ENCODE results near the gene PDZD2.

GRCh38 chr5:31916327-31916726, 277.4 kb downstream of the PDZD2 start:
- no peak for TF ChIP-seq CTCF (IDR thresholded peaks at IDR 0.05; ENCODE audit: insufficient read depth, low read length)
- TF ChIP-seq POLR2AphosphoS5 (IDR thresholded peaks at IDR 0.05; ENCODE audit: low read depth) = no peak
- TF ChIP-seq, protein P1, sequence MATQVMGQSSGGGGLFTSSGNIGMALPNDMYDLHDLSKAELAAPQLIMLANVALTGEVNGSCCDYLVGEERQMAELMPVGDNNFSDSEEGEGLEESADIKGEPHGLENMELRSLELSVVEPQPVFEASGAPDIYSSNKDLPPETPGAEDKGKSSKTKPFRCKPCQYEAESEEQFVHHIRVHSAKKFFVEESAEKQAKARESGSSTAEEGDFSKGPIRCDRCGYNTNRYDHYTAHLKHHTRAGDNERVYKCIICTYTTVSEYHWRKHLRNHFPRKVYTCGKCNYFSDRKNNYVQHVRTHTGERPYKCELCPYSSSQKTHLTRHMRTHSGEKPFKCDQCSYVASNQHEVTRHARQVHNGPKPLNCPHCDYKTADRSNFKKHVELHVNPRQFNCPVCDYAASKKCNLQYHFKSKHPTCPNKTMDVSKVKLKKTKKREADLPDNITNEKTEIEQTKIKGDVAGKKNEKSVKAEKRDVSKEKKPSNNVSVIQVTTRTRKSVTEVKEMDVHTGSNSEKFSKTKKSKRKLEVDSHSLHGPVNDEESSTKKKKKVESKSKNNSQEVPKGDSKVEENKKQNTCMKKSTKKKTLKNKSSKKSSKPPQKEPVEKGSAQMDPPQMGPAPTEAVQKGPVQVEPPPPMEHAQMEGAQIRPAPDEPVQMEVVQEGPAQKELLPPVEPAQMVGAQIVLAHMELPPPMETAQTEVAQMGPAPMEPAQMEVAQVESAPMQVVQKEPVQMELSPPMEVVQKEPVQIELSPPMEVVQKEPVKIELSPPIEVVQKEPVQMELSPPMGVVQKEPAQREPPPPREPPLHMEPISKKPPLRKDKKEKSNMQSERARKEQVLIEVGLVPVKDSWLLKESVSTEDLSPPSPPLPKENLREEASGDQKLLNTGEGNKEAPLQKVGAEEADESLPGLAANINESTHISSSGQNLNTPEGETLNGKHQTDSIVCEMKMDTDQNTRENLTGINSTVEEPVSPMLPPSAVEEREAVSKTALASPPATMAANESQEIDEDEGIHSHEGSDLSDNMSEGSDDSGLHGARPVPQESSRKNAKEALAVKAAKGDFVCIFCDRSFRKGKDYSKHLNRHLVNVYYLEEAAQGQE (IDR thresholded peaks at IDR 0.05; ENCODE audit: insufficient replicate concordance, low read depth) = no peak
- TF ChIP-seq SPI1 (IDR thresholded peaks at IDR 0.05; ENCODE audit: borderline replicate concordance, low read depth) = no peak
- TF ChIP-seq GABPA (IDR thresholded peaks at IDR 0.05; ENCODE audit: low read depth) = no peak

Data from HL-60 (cell line).